PC-3 (cell line): ENCODE data around the gene GARIN3. TPM values are rescaled to one million over a fixed set of nuclear protein-coding genes. Genes with fewer than 3 reads are reported as not detected.

ENCODE experiments used
- ATAC-seq: fragments of 200-7000 bp; cut with Tn5 transposase; 2 replicates; pipeline ENCODE4 v1.9.1; 2020; ENCODE audit warnings: mild to moderate bottlenecking, moderate library complexity
- BruUV-seq: library from RNA; stranded (reverse); fragments of 400-500 nt; replicated peaks from 2 replicates; lab custom pipeline; 2021; lab: Mats Ljungman, UMichigan
- CTCF ChIA-PET: fragments of 300-600 bp; sonication (Branson Sonifier 250); formaldehyde crosslinking; loops from one replicate; lab custom pipeline; 2022; ENCODE audit warnings: antibody characterized with exemption; lab: Charles Lee
- POLR2A ChIA-PET: fragments of 300-600 bp; sonication (Branson Sonifier 250); formaldehyde crosslinking; loops from one replicate; lab custom pipeline; 2022; ENCODE audit warnings: antibody characterized with exemption; ENCODE audit not compliant: unreplicated experiment; lab: Charles Lee
- DNase-seq: peaks from one replicate; pipeline ENCODE4 v3.0.0-alpha.2; 2015
- H2AFZ ChIP-seq: fragments of 300-600 bp; sonication (generic); 2 replicates; pipeline ENCODE4 v1.6.0; 2016; ENCODE audit warnings: antibody characterized with exemption, low read length
- H3F3A ChIP-seq: fragments of 300-600 bp; sonication (generic); one replicate; pipeline ENCODE4 v1.6.0; 2017; ENCODE audit warnings: antibody characterized with exemption, low read length, control low read depth, mild to moderate bottlenecking; ENCODE audit not compliant: unreplicated experiment
- H3K27ac ChIP-seq: fragments of 300-600 bp; sonication (generic); 2 replicates; pipeline ENCODE4 v1.5.1; 2016; ENCODE audit warnings: mild to moderate bottlenecking, low read length
- H3K27me3 ChIP-seq: fragments of 300-600 bp; sonication (generic); 2 replicates; pipeline ENCODE4 v1.6.1; 2016; ENCODE audit warnings: low read length, mixed read lengths
- H3K36me3 ChIP-seq: fragments of 300-600 bp; sonication (generic); 2 replicates; pipeline ENCODE4 v1.6.1; 2016; ENCODE audit warnings: low read depth, mixed run types, low read length, mixed read lengths
- H3K4me1 ChIP-seq: fragments of 300-600 bp; sonication (generic); 2 replicates; pipeline ENCODE4 v1.5.1; 2016; ENCODE audit warnings: low read length; ENCODE audit not compliant: insufficient read depth
- H3K4me2 ChIP-seq: fragments of 300-600 bp; sonication (generic); 2 replicates; pipeline ENCODE4 v1.6.0; 2016; ENCODE audit warnings: low read length
- H3K4me3 ChIP-seq: fragments of 300-600 bp; sonication (generic); 2 replicates; pipeline ENCODE4 v1.5.1; 2016; ENCODE audit warnings: mild to moderate bottlenecking, low read length, mixed read lengths
- H3K79me2 ChIP-seq: fragments of 300-600 bp; sonication (generic); 2 replicates; pipeline ENCODE4 v1.6.1; 2017; ENCODE audit warnings: low read length, mixed read lengths
- H3K9ac ChIP-seq: fragments of 300-600 bp; sonication (generic); 2 replicates; pipeline ENCODE4 v1.6.0; 2016; ENCODE audit warnings: mild to moderate bottlenecking, low read length
- H3K9me2 ChIP-seq: fragments of 300-600 bp; sonication (generic); replicated peaks from 2 replicates; pipeline ENCODE4 v1.6.1; 2016; ENCODE audit warnings: mixed run types, low read length, mixed read lengths
- H3K9me3 ChIP-seq: fragments of 300-600 bp; sonication (generic); 2 replicates; pipeline ENCODE4 v1.6.1; 2016; ENCODE audit warnings: low read length, mixed read lengths
- H4K20me1 ChIP-seq: fragments of 300-600 bp; sonication (generic); 2 replicates; pipeline ENCODE4 v1.6.1; 2016; ENCODE audit warnings: low read length, mixed read lengths
- EZH2 ChIP-seq: fragments of 300-600 bp; sonication (generic); IDR thresholded peaks from one replicate; pipeline ENCODE4 v1.6.1; 2017; ENCODE audit warnings: antibody characterized with exemption, mild to moderate bottlenecking, low read length; ENCODE audit not compliant: unreplicated experiment
- EZH2phosphoT487 ChIP-seq: fragments of 300-600 bp; sonication (generic); IDR thresholded peaks from 2 replicates; pipeline ENCODE4 v1.6.1; 2018; ENCODE audit warnings: mild to moderate bottlenecking, antibody characterized with exemption, low read length, borderline replicate concordance
- intact Hi-C: fragments of 100-400 bp; cut with micrococcal nuclease; formaldehyde crosslinking; loops from 2 replicates; pipeline ENCODE4 v1.9.0; 2023
- total RNA-seq: library from RNA; depleted of rRNA; stranded (reverse); fragments of >200 nt; gene quantifications from 2 replicates; pipeline ENCODE4 v1.2.3, GENCODE V29; 2014
- TF ChIP-seq, protein P1 (sequence below): fragments of 300-600 bp; sonication (generic); conservative IDR thresholded peaks from 2 replicates; pipeline ENCODE4 v1.5.1; 2017; ENCODE audit warnings: antibody characterized with exemption, low read depth, mild to moderate bottlenecking, low read length

GARIN3 gene
- total RNA-seq, 1 experiment from 2014 or later: not detected

DNA sequence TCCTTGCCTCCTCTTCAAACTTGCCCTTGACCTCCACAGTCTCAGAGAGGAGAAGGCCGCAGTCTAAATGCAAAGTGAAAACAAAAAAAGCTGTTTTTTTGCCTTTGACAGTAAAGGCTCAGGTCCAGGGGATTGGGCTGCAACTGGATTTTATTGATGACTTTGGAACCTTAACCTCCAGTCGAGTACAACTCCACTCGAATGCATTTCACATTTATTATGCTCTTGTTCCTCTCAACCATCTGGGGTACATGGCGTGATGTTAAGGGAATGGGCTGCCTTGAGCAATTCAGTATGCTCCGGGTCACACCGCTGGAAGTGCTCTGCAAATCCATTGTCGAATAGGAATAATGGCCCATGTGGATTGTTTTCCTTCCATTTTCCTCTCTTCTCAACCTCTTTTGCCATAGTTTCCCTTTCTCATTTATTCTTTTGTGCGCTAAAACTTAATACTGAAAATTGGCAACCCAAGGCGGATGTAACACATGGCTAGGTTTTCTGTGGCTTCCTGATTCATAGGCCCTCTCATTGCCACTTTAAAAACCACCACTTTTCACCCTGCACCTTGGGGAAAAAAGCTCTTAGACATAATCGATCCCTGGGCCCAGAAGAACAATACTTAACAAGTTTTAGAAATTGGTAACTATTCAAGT is 48.9 kb upstream of the GARIN3 start:
- Histone ChIP-seq H2AFZ (no peak overlapping the region), H3F3A (no peaks in the 10 kb centered on the region), H3K4me3 (no peak overlapping the region), H3K36me3 (no peaks in the 10 kb centered on the region), H3K4me2 (no peak overlapping the region), H3K4me1 (no peaks in the 10 kb centered on the region), H3K9ac (no peak overlapping the region), H4K20me1 (no peaks in the 10 kb centered on the region), H3K27me3 (0 out of 2 replicates have a peak, but pooled peaks cover 8% of the 10 kb centered on the region), H3K27ac (no peak overlapping the region), H3K79me2 (no peaks in the 10 kb centered on the region), H3K9me3 (no peaks in the 10 kb centered on the region), H3K9me2 (no peaks in the 10 kb centered on the region)
- intact Hi-C loops: no loop called here
- no peak for DNase-seq
- ChIA-PET CTCF (interaction anchor here (0.6 kb wide), 1 partner anchor 65 kb away, joined by 3 read pairs; no protein-coding TSS in a partner anchor), POLR2A (no interaction called here)
- TF ChIP-seq EZH2: no peak
- TF ChIP-seq, protein P1, sequence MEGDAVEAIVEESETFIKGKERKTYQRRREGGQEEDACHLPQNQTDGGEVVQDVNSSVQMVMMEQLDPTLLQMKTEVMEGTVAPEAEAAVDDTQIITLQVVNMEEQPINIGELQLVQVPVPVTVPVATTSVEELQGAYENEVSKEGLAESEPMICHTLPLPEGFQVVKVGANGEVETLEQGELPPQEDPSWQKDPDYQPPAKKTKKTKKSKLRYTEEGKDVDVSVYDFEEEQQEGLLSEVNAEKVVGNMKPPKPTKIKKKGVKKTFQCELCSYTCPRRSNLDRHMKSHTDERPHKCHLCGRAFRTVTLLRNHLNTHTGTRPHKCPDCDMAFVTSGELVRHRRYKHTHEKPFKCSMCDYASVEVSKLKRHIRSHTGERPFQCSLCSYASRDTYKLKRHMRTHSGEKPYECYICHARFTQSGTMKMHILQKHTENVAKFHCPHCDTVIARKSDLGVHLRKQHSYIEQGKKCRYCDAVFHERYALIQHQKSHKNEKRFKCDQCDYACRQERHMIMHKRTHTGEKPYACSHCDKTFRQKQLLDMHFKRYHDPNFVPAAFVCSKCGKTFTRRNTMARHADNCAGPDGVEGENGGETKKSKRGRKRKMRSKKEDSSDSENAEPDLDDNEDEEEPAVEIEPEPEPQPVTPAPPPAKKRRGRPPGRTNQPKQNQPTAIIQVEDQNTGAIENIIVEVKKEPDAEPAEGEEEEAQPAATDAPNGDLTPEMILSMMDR: no peak
- no peak for TF ChIP-seq EZH2phosphoT487
- no peak for ATAC-seq
- BruUV-seq: no TSS peak

DNA sequence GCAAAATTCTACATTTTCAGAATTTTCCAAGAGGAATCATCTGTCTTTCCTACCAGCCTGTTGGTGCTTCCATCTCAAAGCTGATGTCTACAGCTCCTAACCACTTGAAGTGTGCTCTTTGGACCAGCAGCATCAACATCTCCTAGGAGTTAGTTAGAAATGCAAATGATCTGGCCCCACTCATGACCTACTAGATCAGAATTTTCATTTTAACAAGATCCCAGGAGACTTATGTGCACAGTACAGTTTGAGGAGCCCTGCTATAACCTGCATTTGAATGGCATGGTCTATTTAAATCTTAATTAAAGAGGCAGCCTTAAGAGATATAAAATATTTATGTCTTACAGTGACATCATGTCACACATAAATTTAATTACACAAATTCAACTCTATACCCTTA is 48.4 kb upstream of the GARIN3 start:
- TF ChIP-seq EZH2phosphoT487: no peak
- TF ChIP-seq EZH2: no peak
- TF ChIP-seq, protein P1: no peak
- intact Hi-C loops: no loop called here
- Histone ChIP-seq H3K36me3 (no peaks in the 10 kb centered on the region), H3K9ac (no peak overlapping the region), H3K9me3 (no peaks in the 10 kb centered on the region), H3K27me3 (peaks cover 12% of the 10 kb centered on the region; the same call in 1 of the 2 replicates), H2AFZ (no peak overlapping the region), H3K9me2 (no peaks in the 10 kb centered on the region), H4K20me1 (no peaks in the 10 kb centered on the region), H3F3A (no peaks in the 10 kb centered on the region), H3K27ac (no peak overlapping the region), H3K79me2 (no peaks in the 10 kb centered on the region), H3K4me1 (no peaks in the 10 kb centered on the region), H3K4me3 (no peak overlapping the region), H3K4me2 (no peak overlapping the region)
- DNase-seq: no peak
- no peak for ATAC-seq
- CTCF ChIA-PET: no interaction called here
- POLR2A ChIA-PET: no interaction called here
- no TSS peak for BruUV-seq

DNA sequence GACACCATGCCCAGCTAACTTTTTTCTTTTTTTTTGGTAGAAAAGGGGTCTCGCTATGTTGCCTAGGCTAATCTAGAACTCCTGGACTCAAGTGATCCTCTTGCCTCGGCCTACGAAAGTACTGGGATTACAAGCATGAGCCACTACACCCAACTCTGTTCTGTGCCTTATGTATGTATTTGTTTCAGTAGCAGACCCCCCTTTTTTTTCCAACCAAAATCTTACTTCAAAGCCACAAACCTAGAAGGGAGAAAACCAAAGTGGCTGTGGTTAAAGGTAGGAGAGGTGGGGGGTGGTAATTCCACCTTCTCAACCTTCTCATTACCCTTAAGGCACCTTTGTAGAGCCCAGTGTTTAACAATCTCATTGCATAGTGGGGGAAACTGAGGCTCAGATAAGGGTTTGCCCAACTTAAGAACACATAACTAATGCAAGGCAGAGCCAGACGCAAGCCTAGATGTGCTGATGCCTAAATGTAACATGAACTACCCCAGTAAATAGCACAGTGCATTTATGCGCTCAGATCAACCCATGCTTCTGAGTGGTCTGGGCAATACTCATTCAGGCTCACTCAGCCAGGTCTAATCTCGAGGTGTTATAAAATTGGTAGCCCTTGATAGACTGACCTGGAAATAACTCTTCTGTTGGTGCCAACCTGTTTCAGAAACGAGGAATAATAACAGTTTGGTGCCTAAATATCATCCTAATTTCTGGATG is 47.6 kb upstream of the GARIN3 start:
- Histone ChIP-seq H3K9me2 (no peaks in the 10 kb centered on the region), H3K4me2 (no peak overlapping the region), H3K36me3 (no peaks in the 10 kb centered on the region), H3K9me3 (no peaks in the 10 kb centered on the region), H3K4me1 (no peaks in the 10 kb centered on the region), H3K9ac (no peak overlapping the region), H3F3A (no peaks in the 10 kb centered on the region), H3K27ac (no peak overlapping the region), H3K27me3 (peaks cover 18% of the 10 kb centered on the region), H4K20me1 (no peaks in the 10 kb centered on the region), H2AFZ (no peak overlapping the region), H3K79me2 (no peaks in the 10 kb centered on the region), H3K4me3 (no peak overlapping the region)
- no peak for DNase-seq
- intact Hi-C loops: no loop called here
- ATAC-seq: no peak
- ChIA-PET POLR2A (no interaction called here), CTCF (no interaction called here)
- no TSS peak for BruUV-seq
- no peak for TF ChIP-seq EZH2phosphoT487
- TF ChIP-seq, protein P1: no peak
